NCI-H524 treated with DMSO at 0.1 percent for 48 hours (cell line): ENCODE results near the gene MCCC2.
"Not testable (repeated sequence)": the region's sequence is repeated elsewhere in the genome, so short reads cannot be mapped to it uniquely, and the experiment has no call there.

Source experiments
- DNase-seq: peaks from one replicate; lab custom pipeline; 2025; lab: John Stamatoyannopoulos, UW

The MCCC2 gene

GRCh38 chr5:71663191-71663969, 76.2 kb downstream of the MCCC2 start:
- DNase-seq: no peak

- DNase-seq: not testable (repeated sequence)
Measured at GRCh38 chr5:71664615-71665014, 77.5 kb downstream of the MCCC2 start.

- no peak for DNase-seq
Measured at GRCh38 chr5:71666321-71666720, 79.2 kb downstream of the MCCC2 start.

GRCh38 chr5:71677977-71678376, 90.8 kb downstream of the MCCC2 start:
- DNase-seq: no peak

- DNase-seq: no peak
Measured at GRCh38 chr5:71679714-71680113, 92.6 kb downstream of the MCCC2 start.

GRCh38 chr5:71680510-71680909, 93.4 kb downstream of the MCCC2 start:
- DNase-seq: no peak

- DNase-seq: no peak
Measured at GRCh38 chr5:71681296-71681695, 94.2 kb downstream of the MCCC2 start.

- no peak for DNase-seq
Measured at GRCh38 chr5:71684309-71684708, 97.2 kb downstream of the MCCC2 start.

GRCh38 chr5:71693828-71694427, 106.8 kb downstream of the MCCC2 start:
- no peak for DNase-seq

- no peak for DNase-seq
Measured at GRCh38 chr5:71695071-71695470, 107.9 kb downstream of the MCCC2 start.

- DNase-seq: no peak
Measured at GRCh38 chr5:71695595-71695994, 108.5 kb downstream of the MCCC2 start.

- no peak for DNase-seq
Measured at GRCh38 chr5:71697967-71698366, 110.8 kb downstream of the MCCC2 start.

- no peak for DNase-seq
Measured at GRCh38 chr5:71699233-71699632, 112.1 kb downstream of the MCCC2 start.

- no peak for DNase-seq
Measured at GRCh38 chr5:71699751-71700150, 112.6 kb downstream of the MCCC2 start.

- no peak for DNase-seq
Measured at GRCh38 chr5:71700803-71701202, 113.7 kb downstream of the MCCC2 start.

- DNase-seq: no peak
Measured at GRCh38 chr5:71701407-71701806, 114.3 kb downstream of the MCCC2 start.

- DNase-seq: no peak
Measured at GRCh38 chr5:71703941-71704340, 116.8 kb downstream of the MCCC2 start.

- DNase-seq: no peak
Measured at GRCh38 chr5:71705421-71705820, 118.3 kb downstream of the MCCC2 start.

GRCh38 chr5:71706906-71707305, 119.8 kb downstream of the MCCC2 start:
- no peak for DNase-seq
